GM19099 (cell line): ENCODE data around the gene IL1RAPL1.

ENCODE experiments used
- POLR2A ChIP-seq: IDR thresholded peaks from 3 replicates; pipeline ENCODE4 v1.6.1; 2011; ENCODE audit warnings: low read depth; ENCODE audit not compliant: insufficient read length; ENCODE audit errors: extremely low read depth

IL1RAPL1 gene

GRCh38 chrX:29225670-29226069 is 638.4 kb downstream of the IL1RAPL1 start:
- no peak for TF ChIP-seq POLR2A

DNA sequence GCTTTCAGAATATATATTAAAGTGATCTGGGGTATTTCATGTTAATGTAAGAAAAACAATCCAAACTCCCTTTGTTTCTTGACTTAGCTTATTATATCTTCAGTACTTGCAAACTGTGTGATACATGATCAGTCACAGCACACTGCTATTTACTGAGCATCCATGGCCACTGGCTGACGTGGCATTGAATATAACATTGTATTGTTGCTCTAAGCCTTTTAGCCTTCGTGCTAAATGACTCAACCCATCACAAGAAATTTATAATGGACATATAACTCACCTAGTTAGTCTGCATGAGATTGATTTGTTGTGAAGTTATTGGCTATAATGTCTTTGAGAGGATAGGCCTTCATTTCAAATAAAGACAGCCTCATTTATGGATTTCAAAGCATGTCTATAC is 642.6 kb downstream of the IL1RAPL1 start:
- no peak for TF ChIP-seq POLR2A

GRCh38 chrX:29231800-29232199 is 644.6 kb downstream of the IL1RAPL1 start:
- no peak for TF ChIP-seq POLR2A

GRCh38 chrX:29233592-29234183 is 646.4 kb downstream of the IL1RAPL1 start:
- no peak for TF ChIP-seq POLR2A

DNA sequence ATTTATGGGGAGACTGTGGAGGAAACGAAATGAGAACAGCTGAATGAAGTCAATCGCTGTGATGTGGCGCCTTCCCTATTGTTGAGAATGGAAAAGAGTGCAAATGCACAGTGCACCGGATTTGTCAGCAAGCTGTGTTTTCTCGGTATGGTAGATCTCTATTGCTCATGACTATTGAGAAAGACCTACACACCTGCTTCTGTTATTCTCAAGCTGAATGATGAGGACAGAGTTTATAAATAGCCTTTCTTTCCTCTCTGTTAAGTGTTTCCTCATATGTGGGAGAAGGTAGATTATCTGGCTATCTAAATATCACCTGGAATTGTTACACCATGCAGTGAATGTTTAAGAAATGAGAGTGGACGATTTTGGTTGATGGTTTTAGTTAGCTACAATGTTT is 650.7 kb downstream of the IL1RAPL1 start:
- TF ChIP-seq POLR2A, result no peak

GRCh38 chrX:29241809-29242208 is 654.6 kb downstream of the IL1RAPL1 start:
- no peak for TF ChIP-seq POLR2A

DNA sequence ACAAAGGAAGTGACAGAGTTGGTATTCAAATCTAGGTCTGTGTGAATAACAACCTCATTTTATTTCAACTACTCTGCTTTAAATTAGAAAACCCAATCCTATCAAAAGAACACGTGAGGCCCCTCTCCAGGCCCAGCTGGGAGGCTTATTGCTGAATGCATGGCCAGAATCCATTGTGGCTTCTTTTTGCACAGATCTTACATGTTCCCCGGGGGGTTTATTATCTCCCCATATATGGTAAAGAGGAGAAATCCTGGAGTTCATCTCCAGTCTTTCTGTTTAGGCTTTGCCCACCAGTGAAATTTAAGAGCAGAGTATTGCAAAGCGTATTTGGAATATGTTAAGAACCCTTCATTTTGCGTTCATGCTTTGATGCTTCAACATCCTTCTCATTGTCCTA is 655.6 kb downstream of the IL1RAPL1 start:
- no peak for TF ChIP-seq POLR2A

DNA sequence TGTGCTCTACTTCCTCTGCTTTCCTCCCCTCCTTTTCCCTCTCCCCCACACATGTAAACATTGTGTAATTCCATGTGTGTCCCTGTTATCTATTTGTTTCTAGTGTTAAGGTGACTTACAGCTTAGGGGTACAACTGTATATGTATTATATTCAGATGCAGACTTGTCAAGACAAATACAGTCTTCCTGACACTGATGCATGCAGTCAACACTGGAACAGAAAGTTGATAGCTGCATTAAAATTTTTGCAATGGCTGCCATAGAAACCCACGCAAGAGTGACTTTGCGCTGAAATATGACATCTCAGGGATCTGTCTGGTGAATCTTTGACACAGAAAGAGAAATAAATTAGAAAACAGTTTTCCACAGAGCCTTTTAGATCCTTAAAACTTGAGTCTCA is 656.7 kb downstream of the IL1RAPL1 start:
- no peak for TF ChIP-seq POLR2A

DNA sequence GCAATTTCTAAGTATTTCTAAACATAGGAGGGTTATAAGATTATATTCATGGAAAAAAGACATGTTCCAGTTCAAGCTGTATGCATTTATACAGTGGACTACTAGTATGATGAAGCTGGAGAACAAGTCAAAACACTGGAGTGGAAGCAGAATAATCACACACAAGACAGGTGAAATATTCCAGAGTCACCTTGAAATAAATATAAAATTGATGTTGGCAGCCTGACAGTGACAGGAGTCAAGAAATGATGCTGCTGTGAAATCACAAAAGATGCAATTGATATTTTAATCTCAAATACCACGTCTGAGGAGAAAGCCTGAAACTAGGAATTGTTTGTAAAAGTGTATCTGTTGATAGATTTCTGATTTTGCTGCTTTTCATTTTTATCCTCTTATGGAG is 667.3 kb downstream of the IL1RAPL1 start:
- TF ChIP-seq POLR2A, result no peak

DNA sequence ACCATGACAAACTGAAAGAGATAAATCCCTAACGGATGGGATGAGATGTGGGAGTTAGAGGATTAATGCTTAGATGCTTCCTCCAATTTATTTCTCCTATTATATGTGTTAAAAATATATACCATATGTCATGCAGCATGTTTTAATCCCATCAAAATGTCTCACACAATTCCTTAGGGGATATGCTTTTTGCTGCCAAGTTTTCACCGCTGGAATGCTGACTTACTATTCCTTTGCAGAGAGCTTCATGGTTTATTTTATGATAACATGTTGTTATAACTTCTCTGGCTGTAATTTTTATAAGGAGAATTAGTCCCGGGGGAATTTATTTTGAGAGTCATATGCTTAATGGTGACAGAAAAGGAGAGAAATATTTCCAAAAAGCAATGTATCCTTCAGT is 670.3 kb downstream of the IL1RAPL1 start:
- no peak for TF ChIP-seq POLR2A

- TF ChIP-seq POLR2A, result no peak
Observed at GRCh38 chrX:29269390-29269789, 682.1 kb downstream of the IL1RAPL1 start.

DNA sequence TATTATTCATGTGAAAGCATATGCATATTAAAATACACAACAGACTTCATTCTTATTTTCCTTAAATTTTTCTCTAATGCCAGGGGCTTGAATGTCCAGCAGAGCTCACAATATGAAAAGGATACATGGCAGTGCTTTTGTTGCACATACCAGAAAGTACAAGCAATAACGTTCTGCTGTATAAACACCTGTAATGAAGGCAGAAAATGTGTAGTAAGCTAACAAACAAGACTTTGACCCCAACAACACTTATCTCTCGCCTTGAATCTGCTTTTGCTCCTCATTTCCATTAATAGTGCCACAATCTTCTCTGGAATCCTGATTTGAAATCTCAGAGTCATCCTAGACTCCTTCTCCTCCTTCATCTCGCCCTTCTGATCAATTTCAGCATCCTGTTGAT is 687.3 kb downstream of the IL1RAPL1 start:
- no peak for TF ChIP-seq POLR2A

GRCh38 chrX:29275928-29276327 is 688.7 kb downstream of the IL1RAPL1 start:
- no peak for TF ChIP-seq POLR2A

GRCh38 chrX:29281078-29281742 is 694.0 kb downstream of the IL1RAPL1 start:
- TF ChIP-seq POLR2A, result no peak

- TF ChIP-seq POLR2A, result no peak
Observed at GRCh38 chrX:29285664-29286063, 698.4 kb downstream of the IL1RAPL1 start.

GRCh38 chrX:29295987-29296680 is 708.9 kb downstream of the IL1RAPL1 start:
- no peak for TF ChIP-seq POLR2A
